Eye (tissue), 1 donor: ENCODE data around the gene CDY2A.
"Not testable (repeated sequence)": the region's sequence is repeated elsewhere in the genome, so short reads cannot be mapped to it uniquely, and the experiment has no call there.

Experiments
- DNase-seq: peaks from one replicate; pipeline ENCODE4 v3.0.0-alpha.2; 2015

The CDY2A gene

DNA sequence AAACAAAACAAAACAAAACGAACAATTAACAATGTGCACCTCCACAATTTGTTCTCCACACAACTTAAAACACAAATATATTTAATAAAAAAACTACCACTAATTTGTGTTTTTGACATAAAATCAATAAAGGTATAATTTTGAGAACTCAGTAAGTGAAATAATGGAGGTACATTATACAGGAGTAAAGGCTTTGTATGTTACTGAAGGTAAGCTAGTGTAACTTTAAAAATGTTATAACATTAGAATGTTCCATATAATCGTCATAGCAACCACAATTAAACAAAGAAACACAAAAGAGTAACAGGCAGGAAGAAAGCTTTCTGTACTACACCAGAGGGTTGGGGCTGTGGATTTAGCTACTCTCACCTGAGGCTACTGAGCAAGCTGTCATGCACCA is at the start of gene CDY2A:
TSS of gene CDY2A (plus strand) at position 301 of the 400 bp plus-strand sequence. CDS start 328 bp downstream, outside the sequence.
- not testable (repeated sequence) for DNase-seq

DNA sequence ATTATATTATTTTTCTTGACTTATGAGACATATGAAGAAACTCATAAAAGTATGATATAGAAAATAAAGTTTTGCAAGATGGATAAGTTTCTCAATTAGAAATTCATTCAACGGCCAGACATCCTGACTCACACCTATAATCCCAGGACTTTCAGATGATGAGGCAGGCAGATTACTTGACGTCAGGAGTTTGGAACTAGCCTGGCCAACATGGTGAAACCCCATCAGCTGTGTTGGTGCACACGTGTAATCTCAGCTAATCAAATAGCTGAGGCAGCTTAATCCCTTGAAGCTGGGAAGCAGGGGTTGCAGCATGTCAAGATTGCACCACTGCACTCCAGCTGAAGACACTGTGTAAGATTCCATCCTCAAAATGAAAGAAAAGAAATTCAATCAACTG is 28.0 kb upstream of the CDY2A start:
- DNase-seq, result not testable (repeated sequence)

GRCh38 chrY:17998266-17998665 is 27.3 kb upstream of the CDY2A start:
- not testable (repeated sequence) for DNase-seq

- not testable (repeated sequence) for DNase-seq
These were observed 1.7 kb upstream of the CDY2A start for GRCh38 chrY:18023897-18024296.

- not testable (repeated sequence) for DNase-seq
These were observed 3.3 kb downstream of the CDY2A start for GRCh38 chrY:18028845-18029244.

DNA sequence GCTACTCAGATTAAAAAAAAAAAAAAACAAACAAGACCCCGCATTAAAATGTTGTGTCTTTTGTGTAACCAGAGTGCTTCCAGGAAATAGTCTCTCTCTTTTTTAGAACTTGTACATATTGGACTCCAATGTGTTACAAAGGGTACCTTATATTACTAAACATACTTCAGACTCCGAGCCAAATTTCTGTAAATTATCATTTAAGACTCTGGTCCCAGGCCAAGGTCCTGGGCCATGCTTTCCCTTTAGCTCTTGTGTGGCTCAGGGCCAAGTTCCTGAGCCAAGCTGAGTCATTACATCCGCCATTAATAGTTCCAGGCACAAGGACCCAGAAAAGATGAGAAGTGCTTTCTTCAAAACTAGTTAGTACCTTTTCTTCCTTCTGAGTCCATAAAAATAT is 4.6 kb downstream of the CDY2A start:
- DNase-seq, result not testable (repeated sequence)

GRCh38 chrY:18034100-18034814 is 8.7 kb downstream of the CDY2A start:
- DNase-seq, result not testable (repeated sequence)

DNA sequence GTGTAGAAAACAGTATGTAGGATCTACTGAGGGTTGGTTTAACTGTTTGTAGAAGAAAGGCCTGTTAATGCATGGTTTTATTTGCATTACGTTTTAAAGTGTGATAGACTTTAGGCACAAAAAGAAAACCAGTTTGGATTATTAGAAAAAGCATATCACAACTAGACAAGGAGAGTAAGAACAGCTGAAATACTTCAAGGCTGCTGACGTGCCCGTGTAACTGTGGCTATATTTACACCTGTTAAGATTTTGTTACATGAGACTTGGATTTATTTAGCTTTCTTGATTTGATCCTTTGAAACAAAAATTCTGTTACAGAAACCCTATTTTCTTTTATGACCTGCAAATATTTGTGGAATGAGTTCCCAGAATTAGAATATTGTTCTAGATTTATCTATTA is 9.3 kb downstream of the CDY2A start:
- not testable (repeated sequence) for DNase-seq

DNA sequence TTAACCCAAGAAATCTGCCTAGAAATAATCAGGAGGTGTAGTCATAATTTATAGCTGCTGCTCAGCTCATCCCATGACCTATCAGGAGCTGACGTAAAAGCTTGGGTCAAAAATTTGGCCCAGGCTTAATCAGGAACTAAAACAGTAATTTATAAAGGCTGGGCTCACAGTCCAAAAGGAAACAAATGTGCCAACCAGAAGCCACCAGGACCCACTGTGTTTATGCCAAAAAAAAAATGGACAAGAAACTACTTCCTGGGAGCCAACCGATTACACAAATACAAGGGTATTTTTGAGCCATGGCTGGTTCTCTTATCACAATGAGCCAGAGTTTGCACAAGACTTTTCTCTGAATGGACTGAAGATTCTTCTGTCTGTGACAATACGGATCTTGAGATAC is 19.4 kb downstream of the CDY2A start:
- DNase-seq, result not testable (repeated sequence)

- DNase-seq, result not testable (repeated sequence)
These were observed 22.8 kb downstream of the CDY2A start for GRCh38 chrY:18048149-18049040.

- not testable (repeated sequence) for DNase-seq
These were observed 23.5 kb downstream of the CDY2A start for GRCh38 chrY:18049061-18049460.

- DNase-seq, result not testable (repeated sequence)
These were observed 30.9 kb downstream of the CDY2A start for GRCh38 chrY:18056473-18056872.

- DNase-seq, result not testable (repeated sequence)
These were observed 47.9 kb downstream of the CDY2A start for GRCh38 chrY:18073464-18073863.
